Middle frontal gyrus (tissue), 1 donor: Measurements from ENCODE around the gene DHDH.

ENCODE experiments used
- DNase-seq: peaks from one replicate; pipeline ENCODE4 v3.0.0-alpha.2; 2015; ENCODE audit warnings: low spot score; ENCODE audit errors: extremely low spot score

The DHDH gene

GRCh38 chr19:48991873-48992580 is 58.5 kb downstream of the DHDH start:
- no peak for DNase-seq

- no peak for DNase-seq
Observed at GRCh38 chr19:48992581-48993174, 59.2 kb downstream of the DHDH start.

GRCh38 chr19:48993175-48994034 is 59.9 kb downstream of the DHDH start, which contains the start of the genes GYS1 and RUVBL2:
Gene GYS1 (minus strand): TSS chr19:48993309. CDS start chr19:48993112, 197 bp downstream.
Gene RUVBL2 (plus strand): TSS chr19:48993887. CDS start chr19:48993912, 25 bp downstream.
- DNase-seq, result peak; percentile 99

GRCh38 chr19:48994035-48994386 is 60.5 kb downstream of the DHDH start:
- DNase-seq, result no peak
